Measurements from ENCODE around the gene PHACTR4. TPM values are rescaled to one million over a fixed set of nuclear protein-coding genes. Genes with fewer than 3 reads are reported as not detected.
A peak's percentile ranks its signal among the peaks of the same experiment; 100 is the strongest.
"Not testable (repeated sequence)": the region's sequence is repeated elsewhere in the genome, so short reads cannot be mapped to it uniquely, and the experiment has no call there.

PHACTR4 gene
- total and polyA plus RNA-seq, 2 experiments from 2014 or later = 21.5 to 22.1 TPM

DNA sequence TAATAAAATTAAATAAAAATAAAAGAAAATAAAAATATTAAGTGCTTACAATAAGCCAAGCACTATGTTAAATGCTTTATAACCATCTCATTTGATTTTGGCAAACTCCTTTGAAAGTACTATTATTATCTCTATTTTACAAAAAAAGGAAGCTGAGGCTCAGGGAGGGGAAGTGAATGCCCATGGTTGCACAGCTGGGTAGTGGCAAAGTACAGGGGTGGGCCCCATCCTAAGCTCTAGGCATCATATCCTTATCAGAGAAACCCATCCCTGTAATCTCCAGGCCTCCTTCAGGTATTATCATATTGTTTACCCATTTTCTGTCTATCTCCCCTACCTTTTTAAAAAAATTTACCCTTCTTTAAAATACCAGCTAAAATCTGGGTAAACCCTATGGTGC is 43.0 kb upstream of the PHACTR4 start:
- H3K36me3 ChIP-seq (replicated peaks; ENCODE audit: insufficient read depth, low read depth) = no peaks in the 10 kb centered on the region
- TF ChIP-seq, protein P1, sequence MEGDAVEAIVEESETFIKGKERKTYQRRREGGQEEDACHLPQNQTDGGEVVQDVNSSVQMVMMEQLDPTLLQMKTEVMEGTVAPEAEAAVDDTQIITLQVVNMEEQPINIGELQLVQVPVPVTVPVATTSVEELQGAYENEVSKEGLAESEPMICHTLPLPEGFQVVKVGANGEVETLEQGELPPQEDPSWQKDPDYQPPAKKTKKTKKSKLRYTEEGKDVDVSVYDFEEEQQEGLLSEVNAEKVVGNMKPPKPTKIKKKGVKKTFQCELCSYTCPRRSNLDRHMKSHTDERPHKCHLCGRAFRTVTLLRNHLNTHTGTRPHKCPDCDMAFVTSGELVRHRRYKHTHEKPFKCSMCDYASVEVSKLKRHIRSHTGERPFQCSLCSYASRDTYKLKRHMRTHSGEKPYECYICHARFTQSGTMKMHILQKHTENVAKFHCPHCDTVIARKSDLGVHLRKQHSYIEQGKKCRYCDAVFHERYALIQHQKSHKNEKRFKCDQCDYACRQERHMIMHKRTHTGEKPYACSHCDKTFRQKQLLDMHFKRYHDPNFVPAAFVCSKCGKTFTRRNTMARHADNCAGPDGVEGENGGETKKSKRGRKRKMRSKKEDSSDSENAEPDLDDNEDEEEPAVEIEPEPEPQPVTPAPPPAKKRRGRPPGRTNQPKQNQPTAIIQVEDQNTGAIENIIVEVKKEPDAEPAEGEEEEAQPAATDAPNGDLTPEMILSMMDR (IDR thresholded peaks at IDR 0.05; ENCODE audit: poor library complexity) = no peak
- TF ChIP-seq EZH2 (IDR thresholded peaks at IDR 0.05; ENCODE audit: borderline replicate concordance) = no peak
- TF ChIP-seq EZH2phosphoT487 (IDR thresholded peaks at IDR 0.05; ENCODE audit: low read depth, severe bottlenecking, unreplicated experiment) = no peak
- H2AFZ ChIP-seq = no peak overlapping the region
- H3K4me2 ChIP-seq = no peak overlapping the region
- H3K79me2 ChIP-seq = peaks cover 18% of the 10 kb centered on the region
- H3K9me3 ChIP-seq (ENCODE audit: low read depth) = no peaks in the 10 kb centered on the region
- DNase-seq (ENCODE audit: low spot score) = no peak
- H3K27ac ChIP-seq = peak overlapping the region; percentile 86
- peaks cover 21% of the 10 kb centered on the region for H3K4me1 ChIP-seq (ENCODE audit: insufficient read depth)
- H3K9me2 ChIP-seq (replicated peaks; ENCODE audit: insufficient read depth) = no peaks in the 10 kb centered on the region
- H3K27me3 ChIP-seq = no peaks in the 10 kb centered on the region
- H4K20me1 ChIP-seq (ENCODE audit: insufficient read depth, poor library complexity, severe bottlenecking) = no peaks in the 10 kb centered on the region
- H3K4me3 ChIP-seq = no peak overlapping the region

DNA sequence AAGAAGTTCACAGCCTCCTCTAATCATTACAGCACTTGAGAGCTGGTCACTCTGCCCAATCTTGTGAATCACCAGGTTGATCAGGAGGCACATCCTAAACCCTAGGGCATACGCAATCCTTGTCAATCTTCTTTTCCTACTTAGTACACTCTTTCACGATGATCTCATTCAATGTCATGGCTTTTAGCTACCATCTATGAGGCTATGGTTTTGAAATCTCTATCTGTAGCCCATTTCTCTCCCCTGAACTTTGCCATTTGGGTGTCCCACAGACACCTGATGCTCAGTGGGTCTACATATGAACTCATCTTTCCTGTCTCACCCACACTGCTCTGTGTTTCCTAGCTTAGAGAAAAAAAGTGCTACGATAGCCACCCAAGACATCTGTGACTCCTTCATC is 42.6 kb upstream of the PHACTR4 start:
- H3K9me2 ChIP-seq (replicated peaks; ENCODE audit: insufficient read depth) = no peaks in the 10 kb centered on the region
- no peak overlapping the region for H2AFZ ChIP-seq
- peak; percentile 27 for DNase-seq (ENCODE audit: low spot score)
- TF ChIP-seq EZH2 (IDR thresholded peaks at IDR 0.05; ENCODE audit: borderline replicate concordance) = no peak
- TF ChIP-seq EZH2phosphoT487 (IDR thresholded peaks at IDR 0.05; ENCODE audit: low read depth, severe bottlenecking, unreplicated experiment) = no peak
- TF ChIP-seq, protein P1 (IDR thresholded peaks at IDR 0.05; ENCODE audit: poor library complexity) = no peak
- 81% methylated on average over 3 of the region's 3 CpGs for WGBS (ENCODE audit: low lambda C conversion rate, missing lambda C conversion rate)
- H3K27ac ChIP-seq = peak overlapping the region; percentile 86
- H3K4me3 ChIP-seq = no peak overlapping the region
- peaks cover 20% of the 10 kb centered on the region for H3K79me2 ChIP-seq
- no peaks in the 10 kb centered on the region for H4K20me1 ChIP-seq (ENCODE audit: insufficient read depth, poor library complexity, severe bottlenecking)
- no peaks in the 10 kb centered on the region for H3K36me3 ChIP-seq (replicated peaks; ENCODE audit: insufficient read depth, low read depth)
- H3K4me2 ChIP-seq = no peak overlapping the region
- peaks cover 21% of the 10 kb centered on the region for H3K4me1 ChIP-seq (ENCODE audit: insufficient read depth)
- no peaks in the 10 kb centered on the region for H3K9me3 ChIP-seq (ENCODE audit: low read depth)
- H3K27me3 ChIP-seq = no peaks in the 10 kb centered on the region

DNA sequence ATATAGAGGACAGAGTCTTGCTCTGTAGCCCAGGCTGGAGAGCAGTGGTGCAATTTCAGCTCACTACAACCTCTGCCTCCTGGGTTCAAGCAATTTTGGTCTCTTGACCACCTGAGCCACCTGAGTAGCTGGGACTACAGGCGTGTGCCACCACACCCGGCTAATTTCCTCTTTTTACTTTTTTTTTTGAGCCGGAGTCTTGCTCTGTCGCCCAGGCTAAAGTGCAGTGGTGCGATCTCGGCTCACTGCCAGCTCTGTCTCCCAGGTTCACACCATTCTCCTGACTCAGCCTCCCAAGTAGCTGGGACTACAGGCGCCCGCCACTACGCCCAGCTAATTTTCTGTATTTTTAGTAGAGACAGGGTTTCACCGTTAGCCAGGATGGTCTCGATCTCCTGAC is 42.1 kb upstream of the PHACTR4 start:
- H2AFZ ChIP-seq; DNase-seq (ENCODE audit: low spot score); H3K4me2 ChIP-seq; H3K27me3 ChIP-seq; H3K9me2 ChIP-seq (replicated peaks; ENCODE audit: insufficient read depth); H4K20me1 ChIP-seq (ENCODE audit: insufficient read depth, poor library complexity, severe bottlenecking); H3K9me3 ChIP-seq (ENCODE audit: low read depth); H3K36me3 ChIP-seq (replicated peaks; ENCODE audit: insufficient read depth, low read depth); H3K4me3 ChIP-seq: not testable (repeated sequence)
- WGBS (ENCODE audit: low lambda C conversion rate, missing lambda C conversion rate) = 95% methylated on average over 11 of the region's 11 CpGs
- H3K4me1 ChIP-seq (ENCODE audit: insufficient read depth) = peaks cover 21% of the 10 kb centered on the region
- peak overlapping the region; percentile 86 for H3K27ac ChIP-seq
- H3K79me2 ChIP-seq = peaks cover 20% of the 10 kb centered on the region

DNA sequence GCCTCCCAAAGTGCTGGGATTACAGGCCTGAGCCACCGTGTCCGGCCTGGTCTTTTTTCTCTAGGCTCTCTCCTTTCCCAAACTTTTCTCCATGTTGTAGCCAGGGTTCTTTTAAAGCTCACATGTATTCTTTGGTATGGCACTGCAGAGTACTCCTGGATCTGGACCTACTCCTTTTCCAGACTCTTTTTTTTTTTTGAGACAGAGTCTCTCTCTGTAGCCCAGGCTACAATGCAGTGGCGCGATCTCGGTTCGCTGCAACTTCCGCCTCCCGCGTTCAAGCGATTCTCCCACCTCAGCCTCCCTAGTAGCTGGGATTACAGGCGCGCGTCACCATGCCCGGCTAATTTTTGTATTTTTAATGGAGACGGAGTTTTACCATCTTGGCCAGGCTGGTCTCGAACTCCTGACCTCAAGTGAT is 41.3 kb upstream of the PHACTR4 start:
- H3K27me3 ChIP-seq = no peaks in the 10 kb centered on the region
- no peak for DNase-seq (ENCODE audit: low spot score)
- H3K4me2 ChIP-seq = peak overlapping the region; percentile 75
- peaks cover 20% of the 10 kb centered on the region for H3K79me2 ChIP-seq
- WGBS (ENCODE audit: low lambda C conversion rate, missing lambda C conversion rate) = 93% methylated on average over 16 of the region's 16 CpGs
- H3K9me2 ChIP-seq (replicated peaks; ENCODE audit: insufficient read depth) = no peaks in the 10 kb centered on the region
- peaks cover 15% of the 10 kb centered on the region for H3K4me1 ChIP-seq (ENCODE audit: insufficient read depth)
- no peaks in the 10 kb centered on the region for H3K9me3 ChIP-seq (ENCODE audit: low read depth)
- H3K4me3 ChIP-seq = peak overlapping the region; percentile 35
- no peaks in the 10 kb centered on the region for H3K36me3 ChIP-seq (replicated peaks; ENCODE audit: insufficient read depth, low read depth)
- peak overlapping the region; percentile 94 for H2AFZ ChIP-seq
- H4K20me1 ChIP-seq (ENCODE audit: insufficient read depth, poor library complexity, severe bottlenecking) = no peaks in the 10 kb centered on the region
- TF ChIP-seq EZH2phosphoT487 (IDR thresholded peaks at IDR 0.05; ENCODE audit: low read depth, severe bottlenecking, unreplicated experiment) (no peak), EZH2 (IDR thresholded peaks at IDR 0.05; ENCODE audit: borderline replicate concordance) (no peak)
- TF ChIP-seq, protein P1 (IDR thresholded peaks at IDR 0.05; ENCODE audit: poor library complexity) = no peak
- H3K27ac ChIP-seq = peak overlapping the region; percentile 86
